K562 (cell line): ENCODE data around the gene SERPINE1. TPM values are rescaled to one million over a fixed set of nuclear protein-coding genes. Genes with fewer than 3 reads are reported as not detected.

Source experiments
- CHD4 ChIP-seq: fragments of 200-600 bp; sonication (generic); IDR thresholded peaks from 3 replicates; pipeline ENCODE4 v1.6.1; 2012; ENCODE audit warnings: low read depth, mild to moderate bottlenecking, mixed read lengths, low read length, inconsistent platforms; ENCODE audit not compliant: insufficient read depth, insufficient replicate concordance, poor library complexity, severe bottlenecking
- E2F1 ChIP-seq: sonication (generic); formaldehyde crosslinking; IDR thresholded peaks from 2 replicates; pipeline ENCODE4 v1.8.1; 2023; ENCODE audit warnings: mild to moderate bottlenecking, missing genetic modification reagents, moderate library complexity
- EHMT2 ChIP-seq: fragments of 450-650 bp; IDR thresholded peaks from 2 replicates; pipeline ENCODE4 v1.6.1; 2018; ENCODE audit warnings: antibody characterized with exemption
- EP300 ChIP-seq: IDR thresholded peaks from 2 replicates; pipeline ENCODE4 v1.6.1; 2012; ENCODE audit warnings: low read length, improper control_type of control experiment
- ETV6 ChIP-seq, 3 experiments: fragments of 150-350 bp in 1 of 3; sonication (generic) in 1 of 3; formaldehyde crosslinking in 1 of 3; IDR thresholded peaks; 2 replicates each; pipeline versions ENCODE4 v1.6.1 to v1.8.0; 2014 to 2022; ENCODE audit warnings: borderline replicate concordance in 2 of 3, low read depth in 2 of 3, antibody characterized with exemption in 1 of 3, low read length in 1 of 3, mild to moderate bottlenecking in 1 of 3, missing genetic modification reagents in 1 of 3
- HEY1 ChIP-seq: fragments of 250-450 bp; sonication (Bioruptor Pico); IDR thresholded peaks from 2 replicates; pipeline ENCODE4 v1.5.0; 2020; ENCODE audit warnings: mild to moderate bottlenecking, moderate library complexity, borderline replicate concordance
- KDM5B ChIP-seq: fragments of 200-600 bp; sonication (generic); IDR thresholded peaks from 2 replicates; pipeline ENCODE4 v1.6.1; 2012; ENCODE audit warnings: low read depth, mild to moderate bottlenecking, moderate library complexity, low read length, control low read depth, inconsistent platforms; ENCODE audit not compliant: insufficient replicate concordance
- MAFF ChIP-seq: IDR thresholded peaks from 2 replicates; pipeline ENCODE4 v1.6.1; 2012; ENCODE audit warnings: low read length, improper control_type of control experiment
- NCOA1 ChIP-seq: fragments of 450-650 bp; IDR thresholded peaks from 2 replicates; pipeline ENCODE4 v1.6.1; 2016; ENCODE audit warnings: low read depth
- NFE2 ChIP-seq: IDR thresholded peaks from 2 replicates; pipeline ENCODE4 v1.6.1; 2014; ENCODE audit warnings: antibody characterized with exemption, low read depth
- NFRKB ChIP-seq: fragments of 450-650 bp; IDR thresholded peaks from 2 replicates; pipeline ENCODE4 v1.6.1; 2016; ENCODE audit warnings: low read depth
- NKRF ChIP-seq: fragments of 450-650 bp; IDR thresholded peaks from 2 replicates; pipeline ENCODE4 v1.6.1; 2016; ENCODE audit warnings: borderline replicate concordance
- RBM17 ChIP-seq: fragments of 200-400 bp; formaldehyde crosslinking; IDR thresholded peaks from 2 replicates; pipeline ENCODE4 v1.6.1; 2017; ENCODE audit warnings: low read depth, mild to moderate bottlenecking, low read length, borderline replicate concordance
- RFX7 ChIP-seq: fragments of 250-450 bp; sonication (Bioruptor Pico); IDR thresholded peaks from 2 replicates; pipeline ENCODE4 v1.5.1; 2021; ENCODE audit warnings: mild to moderate bottlenecking
- SMAD3 ChIP-seq: fragments of 450-650 bp; formaldehyde crosslinking; conservative IDR thresholded peaks from 2 replicates; pipeline ENCODE4 v1.4.0; 2020; ENCODE audit warnings: mild to moderate bottlenecking
- ZBTB9 ChIP-seq: fragments of 450-650 bp; formaldehyde crosslinking; IDR thresholded peaks from 2 replicates; pipeline ENCODE4 v1.4.0; 2020; ENCODE audit warnings: mild to moderate bottlenecking, moderate library complexity
- ZFP30 ChIP-seq: fragments of 250-450 bp; sonication (Bioruptor Pico); IDR thresholded peaks from 2 replicates; pipeline ENCODE4 v1.8.0; 2022; ENCODE audit warnings: moderate library complexity, mild to moderate bottlenecking, inconsistent platforms, borderline replicate concordance
- ZNF124 ChIP-seq: sonication (generic); formaldehyde crosslinking; IDR thresholded peaks from 2 replicates; pipeline ENCODE4 v1.8.1; 2022; ENCODE audit warnings: missing genetic modification reagents
- ZNF24 ChIP-seq: fragments of 450-650 bp; IDR thresholded peaks from 2 replicates; pipeline ENCODE4 v1.6.1; 2016
- ZNF384 ChIP-seq: IDR thresholded peaks from 2 replicates; pipeline ENCODE4 v1.6.1; 2012; ENCODE audit warnings: low read depth, low read length, improper control_type of control experiment
- ZNF445 ChIP-seq: fragments of 250-450 bp; sonication (Bioruptor Pico); IDR thresholded peaks from 2 replicates; pipeline ENCODE4 v1.4.0; 2020; ENCODE audit warnings: low read depth, mild to moderate bottlenecking, moderate library complexity
- ZNF586 ChIP-seq: fragments of 450-650 bp; formaldehyde crosslinking; conservative IDR thresholded peaks from 2 replicates; pipeline ENCODE4 v1.4.0; 2020; ENCODE audit warnings: mild to moderate bottlenecking, moderate library complexity
- polyA plus RNA-seq, 8 experiments: library from polyadenylated mRNA; depleted of rRNA in 4 of 8; stranded (reverse) in 5 of 8; unstranded in 3 of 8; fragments of >200 nt; fragmentation: Nextera tagmentation in 2 of 8; fragmentation: Illumina TruSeq in 1 of 8; extraction: Ambion mirVana in 2 of 8; extraction: Trizol in 1 of 8; gene quantifications; 2 replicates each; pipeline versions ENCODE4 v1.2.1 to v1.2.3, GENCODE V29; 2011 to 2014; ENCODE audit warnings: inconsistent platforms in 1 of 8, missing spikeins in 1 of 8
- total RNA-seq, 7 experiments: library from RNA; depleted of rRNA in 6 of 7; stranded (reverse); fragments of >200 nt in 6 of 7; fragmentation: Illumina TruSeq in 2 of 7; extraction: Trizol in 2 of 7; gene quantifications; 2 replicates each; pipeline versions ENCODE4 v1.2.1 to v1.2.3, GENCODE V29; 2011 to 2021; ENCODE audit warnings: low replicate concordance in 1 of 7

The SERPINE1 gene
- total and polyA plus RNA-seq, 9 of the 15 experiments (the other 6 are each of a cell fraction or from before 2014, with no cell fraction given), result 0.22 to 4.8 (median 0.91) TPM

- TF ChIP-seq EP300 (peak; percentile 92), MAFF (peak; percentile 98), KDM5B (peak; percentile 83), NCOA1 (peak; percentile 84), ZFP30 (CRISPR knock-in tag) (no peak), EHMT2 (no peak), ZBTB9 (CRISPR knock-in tag) (peak; percentile 61; the same call in 1 of the 2 replicates), E2F1 (CRISPR knock-in tag) (0 out of 2 replicates have a peak, but pooled peaks have one; percentile 15), ZNF24 (peak; percentile 55; the same call in 1 of the 2 replicates), HEY1 (CRISPR knock-in tag) (no peak), ZNF124 (CRISPR knock-in tag) (no peak), CHD4 (no peak), NKRF (no peak), SMAD3 (CRISPR knock-in tag) (no peak), ETV6 (IDR thresholded peaks at IDR 0.05; ENCODE audit: borderline replicate concordance in 1 of 2, low read depth in 2 of 2, low read length in 1 of 2) (peak in 1 of 2 experiments; percentile 63; a peak in 1 of 4 replicates), ETV6 (CRISPR knock-in tag; IDR thresholded peaks at IDR 0.05; ENCODE audit: borderline replicate concordance) (no peak), ZNF445 (CRISPR knock-in tag) (0 out of 2 replicates have a peak, but pooled peaks have one; percentile 24), NFE2 (peak; percentile 100), NFRKB (peak; percentile 90; the same call in 1 of the 2 replicates), ZNF384 (0 out of 2 replicates have a peak, but pooled peaks have one; percentile 59), RBM17 (no peak), ZNF586 (CRISPR knock-in tag) (no peak), RFX7 (CRISPR knock-in tag) (0 out of 2 replicates have a peak, but pooled peaks have one; percentile 69)
These were observed 26.7 kb upstream of the SERPINE1 start (continued) for GRCh38 chr7:101099969-101100781.
